ENCODE measurements around the gene NCOA7.

Gene NCOA7

GRCh38 chr6:125866433-125866832 lies 75.7 kb downstream of the NCOA7 start:
- H3K9me3 ChIP-seq (replicated peaks; ENCODE audit: insufficient read depth, low read length) = no peaks in the 10 kb centered on the region
- no peak overlapping the region for H3K27ac ChIP-seq (ENCODE audit: low read length)
- H3K4me2 ChIP-seq (ENCODE audit: low read depth, low read length) = no peak overlapping the region
- H3K36me3 ChIP-seq (replicated peaks; ENCODE audit: insufficient read depth, low read length) = no peaks in the 10 kb centered on the region
- no peak overlapping the region for H3K4me3 ChIP-seq (ENCODE audit: low read length)
- H3K9me2 ChIP-seq (replicated peaks; ENCODE audit: insufficient read depth, low read length) = no peaks in the 10 kb centered on the region
- no peaks in the 10 kb centered on the region for H3K4me1 ChIP-seq (ENCODE audit: low read length)
- no peak overlapping the region for H3K9ac ChIP-seq (ENCODE audit: low read length)
- H3F3A ChIP-seq (ENCODE audit: insufficient read depth, low read length) = no peaks in the 10 kb centered on the region
- no peaks in the 10 kb centered on the region for H3K27me3 ChIP-seq (replicated peaks; ENCODE audit: insufficient read depth, low read length)
- TF ChIP-seq EZH2phosphoT487 (IDR thresholded peaks at IDR 0.05; ENCODE audit: low read length) (no peak), EZH2 (optimal IDR thresholded peaks at IDR 0.05; ENCODE audit: low read depth, low read length) (no peak)
- TF ChIP-seq, protein P1, sequence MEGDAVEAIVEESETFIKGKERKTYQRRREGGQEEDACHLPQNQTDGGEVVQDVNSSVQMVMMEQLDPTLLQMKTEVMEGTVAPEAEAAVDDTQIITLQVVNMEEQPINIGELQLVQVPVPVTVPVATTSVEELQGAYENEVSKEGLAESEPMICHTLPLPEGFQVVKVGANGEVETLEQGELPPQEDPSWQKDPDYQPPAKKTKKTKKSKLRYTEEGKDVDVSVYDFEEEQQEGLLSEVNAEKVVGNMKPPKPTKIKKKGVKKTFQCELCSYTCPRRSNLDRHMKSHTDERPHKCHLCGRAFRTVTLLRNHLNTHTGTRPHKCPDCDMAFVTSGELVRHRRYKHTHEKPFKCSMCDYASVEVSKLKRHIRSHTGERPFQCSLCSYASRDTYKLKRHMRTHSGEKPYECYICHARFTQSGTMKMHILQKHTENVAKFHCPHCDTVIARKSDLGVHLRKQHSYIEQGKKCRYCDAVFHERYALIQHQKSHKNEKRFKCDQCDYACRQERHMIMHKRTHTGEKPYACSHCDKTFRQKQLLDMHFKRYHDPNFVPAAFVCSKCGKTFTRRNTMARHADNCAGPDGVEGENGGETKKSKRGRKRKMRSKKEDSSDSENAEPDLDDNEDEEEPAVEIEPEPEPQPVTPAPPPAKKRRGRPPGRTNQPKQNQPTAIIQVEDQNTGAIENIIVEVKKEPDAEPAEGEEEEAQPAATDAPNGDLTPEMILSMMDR (IDR thresholded peaks at IDR 0.05; ENCODE audit: low read length) = no peak
- DNase-seq = no peak
- no peaks in the 10 kb centered on the region for H4K20me1 ChIP-seq (ENCODE audit: insufficient read depth, low read length)
- H3K79me2 ChIP-seq (ENCODE audit: low read length) = no peaks in the 10 kb centered on the region
- no peak overlapping the region for H2AFZ ChIP-seq (ENCODE audit: low read length)

- H3K79me2 ChIP-seq (ENCODE audit: low read length) = no peaks in the 10 kb centered on the region
- H3K4me2 ChIP-seq (ENCODE audit: low read depth, low read length) = no peak overlapping the region
- no peaks in the 10 kb centered on the region for H3K4me1 ChIP-seq (ENCODE audit: low read length)
- no peaks in the 10 kb centered on the region for H3K27me3 ChIP-seq (replicated peaks; ENCODE audit: insufficient read depth, low read length)
- no peak for DNase-seq
- H3K27ac ChIP-seq (ENCODE audit: low read length) = no peak overlapping the region
- H3K36me3 ChIP-seq (replicated peaks; ENCODE audit: insufficient read depth, low read length) = no peaks in the 10 kb centered on the region
- no peak overlapping the region for H3K4me3 ChIP-seq (ENCODE audit: low read length)
- H2AFZ ChIP-seq (ENCODE audit: low read length) = no peak overlapping the region
- H3K9ac ChIP-seq (ENCODE audit: low read length) = no peak overlapping the region
- no peaks in the 10 kb centered on the region for H3F3A ChIP-seq (ENCODE audit: insufficient read depth, low read length)
- TF ChIP-seq, protein P1 (IDR thresholded peaks at IDR 0.05; ENCODE audit: low read length) = no peak
- TF ChIP-seq EZH2 (optimal IDR thresholded peaks at IDR 0.05; ENCODE audit: low read depth, low read length) (no peak), EZH2phosphoT487 (IDR thresholded peaks at IDR 0.05; ENCODE audit: low read length) (no peak)
- H3K9me3 ChIP-seq (replicated peaks; ENCODE audit: insufficient read depth, low read length) = no peaks in the 10 kb centered on the region
- H4K20me1 ChIP-seq (ENCODE audit: insufficient read depth, low read length) = no peaks in the 10 kb centered on the region
- no peaks in the 10 kb centered on the region for H3K9me2 ChIP-seq (replicated peaks; ENCODE audit: insufficient read depth, low read length)
Observed at GRCh38 chr6:125867483-125867942, 76.8 kb downstream of the NCOA7 start.

- Histone ChIP-seq H3K4me1 (ENCODE audit: low read length) (no peaks in the 10 kb centered on the region), H3K4me3 (ENCODE audit: low read length) (no peak overlapping the region), H3F3A (ENCODE audit: insufficient read depth, low read length) (no peaks in the 10 kb centered on the region), H3K4me2 (ENCODE audit: low read depth, low read length) (no peak overlapping the region), H3K9me2 (replicated peaks; ENCODE audit: insufficient read depth, low read length) (no peaks in the 10 kb centered on the region), H3K79me2 (ENCODE audit: low read length) (no peaks in the 10 kb centered on the region), H3K27me3 (replicated peaks; ENCODE audit: insufficient read depth, low read length) (no peaks in the 10 kb centered on the region), H3K27ac (ENCODE audit: low read length) (no peak overlapping the region), H3K36me3 (replicated peaks; ENCODE audit: insufficient read depth, low read length) (no peaks in the 10 kb centered on the region), H3K9ac (ENCODE audit: low read length) (no peak overlapping the region), H4K20me1 (ENCODE audit: insufficient read depth, low read length) (no peaks in the 10 kb centered on the region), H3K9me3 (replicated peaks; ENCODE audit: insufficient read depth, low read length) (no peaks in the 10 kb centered on the region), H2AFZ (ENCODE audit: low read length) (no peak overlapping the region)
- TF ChIP-seq EZH2 (optimal IDR thresholded peaks at IDR 0.05; ENCODE audit: low read depth, low read length) = no peak
- TF ChIP-seq EZH2phosphoT487 (IDR thresholded peaks at IDR 0.05; ENCODE audit: low read length) = no peak
- TF ChIP-seq, protein P1 (IDR thresholded peaks at IDR 0.05; ENCODE audit: low read length) = no peak
- DNase-seq = no peak
Observed at GRCh38 chr6:125868252-125868651, 77.5 kb downstream of the NCOA7 start.

Measured in MM.1S (cell line).